ENCODE measurements around the gene ARID3A.

The ARID3A gene

GRCh38 chr19:900043-900301 is 25.9 kb upstream of the ARID3A start:
- TF ChIP-seq POU2F2 (IDR thresholded peaks at IDR 0.05; ENCODE audit: low read depth, low read length) = no peak
- TF ChIP-seq POLR2A (IDR thresholded peaks at IDR 0.05; ENCODE audit: low read depth, low read length) = no peak
- TF ChIP-seq TAF1 (IDR thresholded peaks at IDR 0.05; ENCODE audit: low read depth, low read length) = no peak
- DNase-seq (ENCODE audit: insufficient read length, low spot score) (no peak), FAIRE-seq (no peak)

DNA sequence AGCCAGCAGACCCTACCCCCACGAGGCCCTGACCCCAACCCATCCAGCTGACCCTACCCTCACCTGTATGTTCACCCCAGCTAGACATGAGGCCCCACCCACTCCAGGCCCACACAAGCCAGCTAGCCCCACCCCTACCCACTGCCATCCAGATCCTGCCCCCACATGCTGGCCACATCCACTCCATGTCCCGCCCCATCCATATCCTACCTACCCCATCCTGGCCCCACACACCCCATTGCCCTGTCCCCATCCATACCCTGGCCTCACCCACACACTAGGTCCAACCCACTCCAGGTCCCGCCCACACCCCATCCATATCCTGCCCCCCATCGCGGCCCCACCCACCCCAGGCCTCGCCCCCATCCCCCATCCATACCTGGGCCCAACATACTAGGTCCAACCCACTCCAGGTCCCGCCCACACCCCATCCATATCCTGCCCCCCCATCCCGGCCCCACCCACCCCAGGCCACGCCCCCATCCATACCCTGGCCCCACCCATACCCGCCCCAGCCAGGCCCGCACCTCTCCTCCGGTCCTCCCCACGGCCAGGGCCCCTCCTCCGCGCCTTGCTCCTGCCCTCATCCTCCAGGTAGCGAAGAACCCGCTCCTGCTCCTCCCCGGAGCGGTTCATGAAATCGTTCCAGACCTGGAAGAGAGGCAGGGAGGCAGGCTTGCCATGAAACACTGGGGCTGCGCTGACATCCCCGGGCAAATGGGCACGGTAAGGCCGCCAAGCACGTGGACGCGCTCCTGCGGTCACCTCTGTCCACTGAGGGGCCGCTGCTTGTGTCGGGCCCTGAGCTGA is 25.3 kb upstream of the ARID3A start:
- FAIRE-seq (peak; percentile 81), DNase-seq (ENCODE audit: insufficient read length, low spot score) (no peak)
- TF ChIP-seq POLR2AphosphoS5 (IDR thresholded peaks at IDR 0.05; ENCODE audit: low read depth, low read length) = no peak
- TF ChIP-seq SPI1 (IDR thresholded peaks at IDR 0.05; ENCODE audit: low read depth, low read length) = no peak
- TF ChIP-seq POU2F2 (IDR thresholded peaks at IDR 0.05; ENCODE audit: low read depth, low read length) = no peak
- no peak for TF ChIP-seq POLR2A (IDR thresholded peaks at IDR 0.05; ENCODE audit: low read depth, low read length)
- TF ChIP-seq PAX5 (IDR thresholded peaks at IDR 0.05; ENCODE audit: insufficient read depth, low read length, severe bottlenecking) = no peak
- no peak for TF ChIP-seq TAF1 (IDR thresholded peaks at IDR 0.05; ENCODE audit: low read depth, low read length)

- DNase-seq (ENCODE audit: insufficient read length, low spot score) (no peak), FAIRE-seq (no peak)
- no peak for TF ChIP-seq TAF1 (IDR thresholded peaks at IDR 0.05; ENCODE audit: low read depth, low read length)
- TF ChIP-seq SPI1 (IDR thresholded peaks at IDR 0.05; ENCODE audit: low read depth, low read length) = no peak
- no peak for TF ChIP-seq PAX5 (IDR thresholded peaks at IDR 0.05; ENCODE audit: insufficient read depth, low read length, severe bottlenecking)
- no peak for TF ChIP-seq POU2F2 (IDR thresholded peaks at IDR 0.05; ENCODE audit: low read depth, low read length)
- no peak for TF ChIP-seq POLR2A (IDR thresholded peaks at IDR 0.05; ENCODE audit: low read depth, low read length)
- no peak for TF ChIP-seq POLR2AphosphoS5 (IDR thresholded peaks at IDR 0.05; ENCODE audit: low read depth, low read length)
These were observed 24.4 kb upstream of the ARID3A start for GRCh38 chr19:901216-902092.

DNA sequence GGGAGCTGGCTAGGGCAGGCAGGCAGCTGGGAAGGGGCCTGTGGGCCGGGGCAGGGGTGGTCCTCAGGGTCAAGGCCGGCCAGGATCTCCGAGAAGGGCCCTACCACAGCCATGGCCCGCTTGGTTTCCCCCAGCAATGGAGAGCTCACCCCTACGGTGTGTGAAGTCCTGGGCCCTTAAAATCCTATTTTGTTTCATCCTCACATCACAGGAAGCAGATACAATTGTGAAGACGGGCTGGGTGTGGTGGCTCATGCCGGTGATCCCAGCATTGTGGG is 23.8 kb upstream of the ARID3A start:
- no peak for FAIRE-seq
- no peak for DNase-seq (ENCODE audit: insufficient read length, low spot score)
- TF ChIP-seq POU2F2 (IDR thresholded peaks at IDR 0.05; ENCODE audit: low read depth, low read length) (no peak), PAX5 (IDR thresholded peaks at IDR 0.05; ENCODE audit: insufficient read depth, low read length, severe bottlenecking) (no peak), TAF1 (IDR thresholded peaks at IDR 0.05; ENCODE audit: low read depth, low read length) (no peak), POLR2A (IDR thresholded peaks at IDR 0.05; ENCODE audit: low read depth, low read length) (no peak), SPI1 (IDR thresholded peaks at IDR 0.05; ENCODE audit: low read depth, low read length) (no peak), POLR2AphosphoS5 (IDR thresholded peaks at IDR 0.05; ENCODE audit: low read depth, low read length) (no peak)

DNA sequence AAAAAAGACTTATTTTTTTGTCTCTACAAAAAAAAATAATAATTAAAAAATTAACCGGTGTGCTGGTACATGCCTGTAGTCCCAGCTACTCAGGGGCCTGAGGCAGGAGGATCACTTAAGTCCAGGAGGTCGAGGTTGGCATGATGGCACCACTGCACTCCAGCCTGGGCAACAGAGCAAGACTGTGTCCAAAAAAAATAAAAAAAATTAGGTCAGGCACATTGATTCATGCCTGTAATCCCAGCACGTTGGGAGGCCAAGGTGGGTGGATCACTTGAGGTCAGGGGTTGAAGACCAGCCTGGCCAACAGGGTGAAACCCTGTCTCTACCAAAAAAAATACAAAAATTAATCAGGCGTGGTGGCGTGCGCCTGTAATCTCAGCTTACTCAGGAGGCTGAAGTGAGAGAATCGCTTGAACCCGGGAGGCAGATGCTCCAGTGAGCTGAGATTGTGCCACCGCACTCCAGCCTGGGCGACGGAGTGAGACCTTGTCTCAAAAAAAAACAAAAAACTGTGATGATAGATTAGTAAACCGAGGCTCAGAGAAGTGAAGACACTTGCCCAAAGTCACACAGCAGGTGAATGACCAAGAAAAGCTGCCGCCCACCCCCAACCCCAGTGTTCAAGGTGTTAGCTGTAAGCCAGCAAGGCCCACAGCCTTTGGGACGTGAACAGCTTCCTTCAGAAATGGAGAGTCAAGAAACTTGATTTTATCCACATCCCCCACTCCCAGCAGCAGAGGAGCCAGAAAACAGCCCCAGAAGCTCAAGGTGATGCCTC is 23.2 kb upstream of the ARID3A start:
- TF ChIP-seq SPI1 (IDR thresholded peaks at IDR 0.05; ENCODE audit: low read depth, low read length) (no peak), TAF1 (IDR thresholded peaks at IDR 0.05; ENCODE audit: low read depth, low read length) (no peak), POLR2AphosphoS5 (IDR thresholded peaks at IDR 0.05; ENCODE audit: low read depth, low read length) (no peak), PAX5 (IDR thresholded peaks at IDR 0.05; ENCODE audit: insufficient read depth, low read length, severe bottlenecking) (no peak), POLR2A (IDR thresholded peaks at IDR 0.05; ENCODE audit: low read depth, low read length) (no peak), POU2F2 (IDR thresholded peaks at IDR 0.05; ENCODE audit: low read depth, low read length) (no peak)
- FAIRE-seq (no peak), DNase-seq (ENCODE audit: insufficient read length, low spot score) (no peak)

- DNase-seq (ENCODE audit: insufficient read length, low spot score) (no peak), FAIRE-seq (no peak)
- TF ChIP-seq POU2F2 (IDR thresholded peaks at IDR 0.05; ENCODE audit: low read depth, low read length) (no peak), PAX5 (IDR thresholded peaks at IDR 0.05; ENCODE audit: insufficient read depth, low read length, severe bottlenecking) (no peak), SPI1 (IDR thresholded peaks at IDR 0.05; ENCODE audit: low read depth, low read length) (no peak), TAF1 (IDR thresholded peaks at IDR 0.05; ENCODE audit: low read depth, low read length) (no peak), POLR2AphosphoS5 (IDR thresholded peaks at IDR 0.05; ENCODE audit: low read depth, low read length) (no peak), POLR2A (IDR thresholded peaks at IDR 0.05; ENCODE audit: low read depth, low read length) (no peak)
These were observed 22.5 kb upstream of the ARID3A start for GRCh38 chr19:903266-903797.

DNA sequence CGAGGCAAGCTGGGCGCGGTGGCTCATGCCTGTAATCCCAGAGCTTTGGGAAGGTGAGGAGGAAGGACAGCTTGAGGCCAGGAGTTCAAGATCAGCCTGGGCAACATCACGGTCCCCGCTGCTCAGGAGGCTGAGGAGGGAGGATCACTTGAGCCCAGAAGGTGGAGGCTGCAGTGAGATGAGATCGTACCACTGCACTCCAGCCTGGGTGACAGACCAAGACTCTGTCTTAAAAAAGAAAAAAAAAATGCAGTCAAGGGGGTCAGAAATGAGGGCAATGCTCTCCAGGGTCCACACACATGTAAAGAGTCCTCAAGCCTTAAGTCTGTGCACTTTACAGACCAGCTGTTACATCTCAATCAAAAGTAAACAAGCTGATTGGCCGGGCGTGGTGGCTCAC is 21.3 kb upstream of the ARID3A start:
- TF ChIP-seq PAX5 (IDR thresholded peaks at IDR 0.05; ENCODE audit: insufficient read depth, low read length, severe bottlenecking) (no peak), POLR2A (IDR thresholded peaks at IDR 0.05; ENCODE audit: low read depth, low read length) (no peak), SPI1 (IDR thresholded peaks at IDR 0.05; ENCODE audit: low read depth, low read length) (no peak), TAF1 (IDR thresholded peaks at IDR 0.05; ENCODE audit: low read depth, low read length) (no peak), POU2F2 (IDR thresholded peaks at IDR 0.05; ENCODE audit: low read depth, low read length) (no peak), POLR2AphosphoS5 (IDR thresholded peaks at IDR 0.05; ENCODE audit: low read depth, low read length) (no peak)
- DNase-seq (ENCODE audit: insufficient read length, low spot score) = no peak
- no peak for FAIRE-seq

- no peak for DNase-seq (ENCODE audit: insufficient read length, low spot score)
- TF ChIP-seq PAX5 (IDR thresholded peaks at IDR 0.05; ENCODE audit: insufficient read depth, low read length, severe bottlenecking) = no peak
- peak; percentile 51 for FAIRE-seq
These were observed 19.4 kb upstream of the ARID3A start for GRCh38 chr19:906480-906879.

- FAIRE-seq (peak; percentile 76), DNase-seq (ENCODE audit: insufficient read length, low spot score) (no peak)
- TF ChIP-seq POLR2A (IDR thresholded peaks at IDR 0.05; ENCODE audit: low read depth, low read length) (no peak), POLR2AphosphoS5 (IDR thresholded peaks at IDR 0.05; ENCODE audit: low read depth, low read length) (no peak), POU2F2 (IDR thresholded peaks at IDR 0.05; ENCODE audit: low read depth, low read length) (no peak)
These were observed 18.5 kb upstream of the ARID3A start for GRCh38 chr19:907183-907853.
